ENCODE measurements around the gene RAB20.
"Not testable (repeated sequence)": the region's sequence is repeated elsewhere in the genome, so short reads cannot be mapped to it uniquely, and the experiment has no call there.

RAB20 gene

DNA sequence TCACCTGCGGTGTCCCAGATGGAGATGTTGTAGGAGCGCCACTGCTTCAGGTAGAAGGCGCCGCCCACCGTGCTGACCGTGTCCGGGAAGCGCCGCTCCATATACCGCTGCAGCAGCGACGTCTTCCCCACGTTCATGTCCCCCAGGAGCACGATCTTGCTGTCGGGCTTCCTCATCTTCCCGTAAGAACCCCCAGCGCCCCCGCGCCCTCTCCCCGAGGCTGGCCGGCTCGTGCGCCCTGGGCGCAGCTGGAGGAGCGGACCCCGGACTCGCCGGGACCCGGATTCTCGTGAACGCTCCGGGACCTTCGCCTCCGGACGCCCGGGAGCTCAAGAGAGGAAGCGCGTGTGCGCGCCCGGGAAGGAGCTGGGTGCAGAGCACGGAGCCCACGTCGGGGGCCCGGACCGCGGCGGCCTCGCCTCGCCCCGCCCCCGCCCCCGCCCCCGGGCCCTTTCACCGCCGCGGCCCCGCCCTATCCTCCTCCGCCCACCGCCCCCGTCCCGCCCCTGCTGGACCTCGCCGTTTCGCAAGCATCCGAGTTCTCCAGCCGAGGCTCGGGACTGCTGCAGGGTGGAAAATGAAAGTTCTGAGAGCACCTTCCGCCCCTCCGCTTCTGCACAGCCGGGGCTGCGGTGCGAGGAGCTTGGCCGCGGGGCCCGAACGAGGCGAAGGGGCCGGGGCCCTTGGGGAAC, at the start of gene RAB20:
Gene RAB20 (minus strand): TSS at position 379 of the 692 bp plus-strand sequence. CDS start 203 bp downstream, at position 176.
- DNase-seq, result peak; percentile 73

GRCh38 chr13:110610955-110611595, 49.6 kb upstream of the RAB20 start:
- no peak for DNase-seq

DNA sequence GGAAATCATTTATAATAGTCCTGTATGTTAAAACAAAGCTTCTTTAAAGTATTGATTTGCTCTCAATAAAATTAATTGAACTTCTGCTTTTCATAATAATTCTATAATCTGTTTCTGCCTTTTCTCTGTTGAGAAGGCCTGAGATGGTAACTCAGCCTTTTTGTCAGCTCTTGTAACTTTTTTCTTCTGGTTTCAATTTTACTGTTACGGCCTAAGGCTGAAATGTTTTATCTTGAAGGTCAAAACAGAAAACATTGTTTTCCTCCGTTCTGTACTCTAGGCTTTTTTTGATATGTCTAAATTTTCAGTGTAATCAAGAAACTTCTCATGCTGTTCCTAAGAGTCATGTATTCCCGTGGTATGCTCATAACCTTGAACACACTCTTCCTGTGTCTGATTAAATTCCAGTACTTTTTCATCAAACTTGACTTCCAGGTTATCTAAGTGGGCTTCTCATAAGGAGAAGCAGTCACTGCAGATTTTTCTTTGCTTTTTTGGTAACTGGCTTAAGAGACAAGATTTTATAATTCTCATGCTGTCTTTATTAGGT, 46.2 kb upstream of the RAB20 start:
- no peak for DNase-seq

- DNase-seq, result not testable (repeated sequence)
Measured at GRCh38 chr13:110606281-110606680, 44.8 kb upstream of the RAB20 start.

GRCh38 chr13:110605132-110605531, 43.6 kb upstream of the RAB20 start:
- no peak for DNase-seq

GRCh38 chr13:110600980-110601379, 39.5 kb upstream of the RAB20 start:
- DNase-seq, result no peak

DNA sequence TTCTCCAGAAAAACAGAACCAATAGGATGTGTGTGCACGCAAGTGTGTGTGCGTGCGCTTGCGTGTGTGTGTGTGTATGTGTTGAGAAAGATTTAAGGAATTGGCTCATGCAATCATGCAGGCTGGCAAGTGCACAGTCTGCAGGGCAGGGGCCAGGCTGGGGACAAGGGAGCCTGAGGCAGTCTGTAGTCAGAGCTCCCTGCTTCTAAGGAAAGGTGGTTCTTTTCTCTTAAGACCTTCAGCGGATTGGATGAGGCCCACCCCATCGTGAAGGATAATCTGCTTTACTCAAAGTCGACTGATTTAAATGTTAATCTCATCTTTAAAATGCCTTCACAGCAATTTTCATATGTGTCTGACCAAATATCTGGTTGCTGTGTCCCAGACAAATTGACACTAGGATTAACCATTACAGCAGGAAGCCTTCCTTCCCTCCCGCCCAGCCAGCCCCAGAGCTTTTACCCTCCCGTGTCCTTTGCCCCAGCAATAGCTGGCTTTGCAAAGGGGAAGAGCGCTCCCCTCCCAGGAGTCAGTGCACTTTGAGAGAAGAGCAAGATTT, 38.8 kb upstream of the RAB20 start:
- no peak for DNase-seq

- DNase-seq, result no peak
Measured at GRCh38 chr13:110597041-110597689, 35.6 kb upstream of the RAB20 start.

DNA sequence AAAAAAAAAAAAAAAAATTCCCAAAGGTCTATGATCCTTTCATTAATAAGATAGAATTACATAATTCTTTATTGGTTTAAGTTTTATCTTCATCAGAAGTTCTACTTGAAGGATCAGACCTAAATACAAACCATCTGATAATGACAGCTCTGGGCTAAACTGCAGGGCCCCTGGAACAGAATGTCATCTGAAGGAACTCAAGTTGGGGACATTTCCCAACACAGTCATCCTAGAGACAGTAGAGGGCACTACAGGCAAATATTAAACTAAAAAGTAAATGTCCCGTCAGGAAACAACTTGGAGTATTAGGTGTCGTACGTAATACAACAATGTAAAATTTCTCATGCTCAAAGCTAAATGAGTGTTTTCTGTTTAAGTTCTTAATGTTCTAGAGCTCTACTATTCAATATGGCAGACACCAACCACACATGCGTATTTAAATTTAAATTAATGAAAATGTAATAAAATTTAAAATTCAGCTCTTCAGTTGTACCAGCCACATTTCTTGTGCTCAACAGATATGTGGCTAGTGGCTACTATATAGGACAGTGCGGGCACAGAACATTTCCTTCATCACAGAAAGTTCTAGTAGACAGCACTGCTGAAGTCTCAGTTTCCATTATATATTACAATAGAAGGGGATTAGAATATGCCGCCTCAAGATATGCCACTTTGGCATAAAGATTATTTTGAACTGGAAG, 32.1 kb upstream of the RAB20 start:
- DNase-seq, result no peak

GRCh38 chr13:110592665-110593064, 31.1 kb upstream of the RAB20 start:
- no peak for DNase-seq

- DNase-seq, result no peak
Measured at GRCh38 chr13:110590577-110590976, 29.1 kb upstream of the RAB20 start.

DNA sequence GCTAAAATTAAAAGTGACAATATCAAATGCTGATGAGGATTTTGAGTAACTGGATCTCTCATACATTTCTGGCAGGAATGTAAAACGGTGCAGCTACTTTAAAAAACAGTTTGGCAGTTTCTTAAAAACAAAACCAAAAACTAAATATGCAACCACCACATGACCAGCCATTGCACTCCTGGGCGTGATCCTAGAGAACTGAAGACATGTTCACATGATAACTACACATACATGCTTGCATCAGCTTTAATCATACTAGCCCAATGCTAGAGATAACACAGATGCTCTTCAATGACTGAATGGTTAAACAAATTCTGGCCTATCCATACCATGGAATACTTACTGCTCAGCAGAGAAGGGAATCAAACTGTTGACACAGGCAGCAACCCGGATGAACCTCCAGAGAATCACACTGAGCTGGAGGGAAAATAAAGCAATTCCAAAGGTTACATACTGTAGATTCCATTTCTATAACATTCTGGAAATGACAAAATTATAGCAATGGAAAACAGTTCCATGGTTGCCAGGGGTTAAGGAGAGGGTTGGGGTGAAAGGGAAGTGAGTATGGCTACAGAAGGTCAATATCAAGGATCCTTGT, 28.4 kb upstream of the RAB20 start:
- no peak for DNase-seq

- DNase-seq, result no peak
Measured at GRCh38 chr13:110583178-110583865, 21.8 kb upstream of the RAB20 start.

DNA sequence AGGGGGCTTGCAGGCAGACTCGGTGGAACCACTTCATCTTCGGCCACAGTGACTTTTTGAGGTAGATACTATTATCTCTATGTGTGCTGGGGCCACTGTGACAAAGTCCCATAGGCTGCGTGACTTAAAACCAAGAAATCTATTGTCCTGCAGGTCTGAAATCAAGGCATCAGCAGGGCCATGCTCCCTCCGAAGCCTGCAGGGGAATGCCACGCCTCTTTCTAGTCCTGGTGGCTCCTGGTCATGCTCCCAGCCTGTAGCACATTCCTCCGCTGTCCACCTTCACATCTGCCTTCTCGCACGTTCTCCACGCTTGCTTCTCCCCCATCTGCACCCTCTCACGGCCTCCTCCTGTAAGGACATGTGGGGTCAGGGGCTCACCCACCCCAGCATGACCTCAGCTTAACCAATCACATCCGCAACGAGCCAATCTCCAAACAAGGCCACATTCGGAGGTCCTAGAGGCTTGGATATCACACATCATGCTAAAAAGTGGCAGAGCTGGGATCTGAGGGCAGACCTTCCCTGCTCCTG, 21.0 kb upstream of the RAB20 start:
- DNase-seq, result no peak

- no peak for DNase-seq
Measured at GRCh38 chr13:110581506-110582185, 20.1 kb upstream of the RAB20 start.

GRCh38 chr13:110580800-110581199, 19.3 kb upstream of the RAB20 start:
- no peak for DNase-seq

DNA sequence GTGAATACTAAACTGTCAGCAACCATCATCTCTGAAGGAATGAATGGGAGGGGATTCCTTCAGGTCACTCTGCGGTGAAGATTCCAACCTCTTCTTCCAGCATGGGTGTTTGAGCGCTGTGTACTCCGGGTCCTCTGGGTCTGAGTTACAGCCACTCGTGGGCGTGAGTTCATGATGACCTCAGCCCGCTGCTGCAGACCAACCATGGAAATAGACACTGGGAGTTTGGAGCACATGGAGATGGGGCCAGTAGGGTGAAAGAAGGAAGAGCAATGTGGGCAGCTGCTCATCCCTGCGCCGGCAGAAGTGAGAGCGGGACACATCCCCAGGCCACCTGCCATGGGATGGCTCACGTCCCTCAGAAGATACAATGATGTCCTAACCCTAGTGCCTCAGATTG, 16.8 kb upstream of the RAB20 start:
- DNase-seq, result no peak

DNA sequence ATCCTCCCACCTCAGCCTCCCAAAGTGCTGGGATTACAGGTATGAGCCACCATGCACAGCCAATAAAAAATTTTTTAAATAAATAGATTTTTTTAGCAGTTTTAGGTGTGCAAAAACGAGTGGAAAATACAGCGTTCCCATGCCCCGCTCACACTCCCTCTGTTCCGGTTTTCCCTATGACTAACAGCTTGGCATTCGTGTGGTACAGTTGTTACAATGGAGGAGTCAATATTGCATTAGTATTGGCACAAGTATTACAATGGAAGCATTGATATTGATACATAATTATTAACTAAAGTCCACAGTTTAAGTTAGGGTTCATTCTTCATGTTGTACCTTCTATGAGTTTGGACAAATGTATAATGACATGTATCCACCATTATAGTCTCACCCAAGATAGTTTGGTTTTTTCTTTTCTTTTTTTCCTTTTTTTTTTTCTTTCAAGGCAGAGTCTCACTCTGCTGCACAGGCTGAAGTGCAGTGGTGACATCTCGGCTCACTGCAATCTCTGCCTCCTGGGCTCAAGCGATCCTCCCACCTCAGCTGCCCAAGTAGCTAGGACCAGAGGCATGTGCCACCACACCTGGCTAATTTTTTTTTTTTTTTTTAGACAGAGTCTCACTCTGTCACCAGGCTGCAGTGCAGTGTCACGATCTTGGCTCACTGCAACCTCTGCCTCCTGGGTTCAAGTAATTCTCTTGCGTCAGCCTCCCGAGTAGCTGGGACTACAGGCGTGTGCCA, 15.4 kb upstream of the RAB20 start:
- no peak for DNase-seq

- DNase-seq, result no peak
Measured at GRCh38 chr13:110576070-110576394, 14.5 kb upstream of the RAB20 start.

GRCh38 chr13:110575322-110576069, 14.0 kb upstream of the RAB20 start:
- DNase-seq, result no peak
